SIG-M5 treated with dmso at 0.1 percent for 504 hours (cell line): ENCODE measurements around the gene SLC9A9.

Experiments
- DNase-seq: peaks from one replicate; lab custom pipeline; 2025; ENCODE audit not compliant: unreplicated experiment; lab: John Stamatoyannopoulos, UW

Gene SLC9A9

DNA sequence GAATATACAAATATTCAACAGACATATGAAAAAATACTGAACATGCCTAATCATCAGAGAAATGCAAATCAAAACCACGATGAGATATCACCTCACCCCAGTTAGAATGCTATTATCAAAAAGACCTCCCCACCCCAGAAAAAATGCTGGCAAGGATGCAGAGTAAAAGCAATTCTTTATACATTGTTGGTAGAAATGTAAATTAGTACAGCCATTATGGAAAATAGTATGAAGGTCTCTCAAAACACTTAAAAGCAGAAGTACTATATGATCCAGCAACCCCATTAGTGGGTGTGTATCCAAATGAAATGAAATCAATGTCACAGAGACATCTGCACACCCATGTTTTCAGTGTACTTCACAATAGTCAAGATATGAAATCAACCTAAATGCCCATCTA, 420.0 kb downstream of the SLC9A9 start:
- DNase-seq: no peak

DNA sequence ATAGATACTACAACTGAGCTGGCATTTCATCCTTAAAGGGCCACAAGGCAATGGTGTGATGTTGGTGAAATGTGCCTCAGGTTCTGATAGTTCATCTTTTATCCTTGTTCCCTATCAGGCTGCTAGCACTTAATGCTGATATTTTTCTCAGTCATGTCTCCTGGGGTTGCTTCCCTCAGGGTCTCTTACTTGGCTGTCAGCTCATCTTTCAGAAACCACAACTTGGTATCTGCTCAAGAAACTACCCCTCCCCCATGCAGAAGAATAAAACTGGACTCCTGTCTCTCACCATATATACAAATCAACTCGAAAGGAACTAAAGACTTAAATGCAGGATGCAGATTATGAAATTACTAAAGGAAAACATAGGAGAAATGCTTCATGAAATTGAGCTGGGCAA, 420.6 kb downstream of the SLC9A9 start:
- no peak for DNase-seq

DNA sequence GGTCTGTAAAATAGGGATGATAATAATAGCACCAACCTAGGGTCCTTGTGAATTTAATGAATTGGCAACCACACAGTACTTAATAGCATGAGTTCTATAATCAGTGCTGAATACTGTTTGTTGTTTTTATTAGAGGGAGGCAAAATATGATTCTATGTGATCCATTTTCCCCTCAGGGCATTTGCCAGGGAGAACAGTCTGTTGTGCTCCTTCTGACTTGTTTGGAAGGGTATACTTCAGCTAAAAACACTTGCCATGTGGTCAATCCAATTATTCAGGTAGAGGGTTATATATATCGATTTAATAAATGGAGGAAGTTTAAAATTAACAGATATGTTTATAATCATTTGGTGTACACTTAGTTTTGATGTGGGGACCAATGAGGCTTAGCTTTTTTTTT, 423.4 kb downstream of the SLC9A9 start:
- no peak for DNase-seq

DNA sequence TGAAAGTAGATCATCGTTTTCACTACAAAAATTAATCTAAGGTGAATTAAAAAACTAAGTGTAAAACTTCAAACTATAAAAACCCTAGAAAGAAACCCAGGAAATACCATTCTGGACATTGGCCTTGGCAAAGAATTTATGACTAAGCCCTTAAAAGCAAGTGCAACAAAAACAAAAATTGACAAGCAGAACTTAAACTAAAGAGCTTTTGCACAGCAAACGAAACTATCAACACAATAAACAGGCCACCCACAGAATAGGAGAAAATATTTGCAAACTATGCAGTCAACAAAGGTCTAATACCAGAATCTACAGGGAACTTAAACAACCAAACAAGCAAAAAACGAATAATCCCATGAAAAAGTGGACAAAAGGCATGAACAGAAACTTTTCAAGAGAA, 426.7 kb downstream of the SLC9A9 start:
- no peak for DNase-seq

DNA sequence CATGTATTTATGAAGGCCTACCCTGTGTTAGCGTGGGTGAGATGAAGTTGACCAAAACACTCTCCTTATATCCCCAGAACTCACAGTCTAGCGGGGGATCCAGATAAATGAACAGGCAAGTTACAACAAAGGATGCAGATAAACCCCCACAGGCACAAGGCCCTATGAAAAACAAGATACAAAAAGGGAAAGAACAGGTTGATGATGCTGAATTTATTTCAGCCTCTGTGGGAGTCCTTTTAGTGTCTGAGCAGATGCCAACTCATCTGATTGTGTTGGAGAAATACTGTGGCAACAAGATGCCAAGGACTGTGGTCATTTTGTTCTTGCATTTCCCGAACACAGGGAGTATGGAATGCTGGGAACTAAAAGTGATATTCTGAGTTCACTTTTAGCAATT, 428.7 kb downstream of the SLC9A9 start:
- no peak for DNase-seq

DNA sequence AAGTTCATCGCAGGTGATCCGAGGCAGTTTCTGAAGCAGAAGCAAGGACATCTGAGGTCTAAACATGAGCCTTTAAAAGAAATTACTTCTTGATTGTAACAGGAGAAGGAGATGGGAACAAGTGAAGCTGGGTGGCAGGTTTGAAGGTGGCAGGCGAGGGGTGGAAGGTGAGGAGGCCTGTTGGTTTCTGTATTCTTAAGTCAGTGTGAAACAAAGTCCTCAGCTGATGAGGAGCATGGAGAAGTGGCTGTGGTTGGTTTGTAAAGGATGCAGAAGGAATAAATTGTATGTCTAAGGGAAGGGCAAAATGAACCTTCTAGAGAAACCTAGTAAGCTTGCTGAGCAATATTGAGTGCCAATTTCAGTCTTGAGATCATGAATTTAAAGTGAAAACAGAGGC, 429.9 kb downstream of the SLC9A9 start:
- no peak for DNase-seq

DNA sequence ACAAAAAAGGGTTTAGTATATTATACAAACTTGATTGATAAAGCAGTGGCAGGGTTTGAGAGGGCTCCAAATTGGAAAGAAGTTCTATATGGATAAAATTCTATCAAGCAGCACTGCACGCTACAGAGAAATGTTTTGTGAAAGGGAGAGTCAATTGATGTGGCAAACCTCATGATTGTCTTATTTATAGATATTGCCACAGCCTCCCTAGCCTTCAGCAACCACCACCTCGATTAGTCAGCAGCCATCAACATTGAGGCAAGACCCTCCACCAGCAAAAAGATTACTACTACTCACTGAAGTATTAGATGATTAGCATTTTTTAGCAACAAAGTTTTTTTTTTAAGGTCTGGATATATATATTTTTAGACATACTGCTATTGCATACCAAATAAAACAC, 432.0 kb downstream of the SLC9A9 start:
- DNase-seq: peak; percentile 57

DNA sequence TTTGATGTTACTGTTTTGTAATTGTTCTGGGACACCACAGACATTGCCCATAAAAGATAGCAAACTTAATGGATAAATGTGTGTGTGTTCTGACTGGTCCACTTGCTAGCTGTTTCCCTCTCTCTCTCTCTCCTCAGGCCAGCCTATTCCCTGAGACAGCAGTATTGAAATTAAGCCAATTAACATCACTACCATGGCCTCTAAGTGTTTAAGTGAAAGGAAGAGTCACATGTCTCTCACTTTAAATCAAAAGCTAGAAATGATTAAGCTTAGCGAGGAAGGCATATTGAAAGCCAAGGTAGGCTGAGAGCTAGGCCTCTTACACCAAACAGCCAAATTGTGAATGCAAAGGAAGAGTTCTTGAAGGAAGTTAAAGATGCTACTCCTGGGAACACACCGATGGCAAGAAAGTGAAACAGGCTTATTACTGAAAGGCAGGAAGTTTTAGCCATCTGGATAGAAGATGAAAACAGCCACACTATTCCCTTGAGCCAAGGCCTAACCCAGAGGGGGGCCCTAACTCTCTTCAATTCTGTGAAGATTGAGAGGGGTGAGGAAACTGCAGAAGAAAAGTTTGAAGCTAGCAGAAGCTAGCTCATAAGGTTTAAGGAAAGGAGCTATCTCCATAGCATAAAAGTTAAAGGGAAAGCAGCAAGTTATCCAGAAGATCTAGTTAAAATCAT, 433.6 kb downstream of the SLC9A9 start:
- DNase-seq: no peak

DNA sequence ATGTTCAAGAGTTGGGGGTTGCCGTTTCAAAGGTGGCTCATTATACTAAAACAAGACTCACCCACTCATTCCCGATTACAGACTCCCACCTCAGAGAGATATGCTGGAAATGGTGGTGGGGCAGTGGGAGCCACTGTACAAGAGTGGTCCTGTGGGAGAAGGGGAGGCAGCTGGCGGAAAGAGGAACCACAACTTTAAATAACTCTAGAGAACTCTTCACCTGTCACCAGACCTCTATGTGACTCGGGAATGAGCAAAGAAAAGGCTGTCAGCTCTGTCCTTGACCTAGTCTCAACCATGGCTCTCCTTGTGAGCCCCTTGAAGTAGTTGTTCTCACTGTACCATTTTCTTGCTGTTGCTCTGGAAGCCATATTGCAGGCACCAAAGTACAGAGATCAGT, 434.9 kb downstream of the SLC9A9 start:
- DNase-seq: no peak

DNA sequence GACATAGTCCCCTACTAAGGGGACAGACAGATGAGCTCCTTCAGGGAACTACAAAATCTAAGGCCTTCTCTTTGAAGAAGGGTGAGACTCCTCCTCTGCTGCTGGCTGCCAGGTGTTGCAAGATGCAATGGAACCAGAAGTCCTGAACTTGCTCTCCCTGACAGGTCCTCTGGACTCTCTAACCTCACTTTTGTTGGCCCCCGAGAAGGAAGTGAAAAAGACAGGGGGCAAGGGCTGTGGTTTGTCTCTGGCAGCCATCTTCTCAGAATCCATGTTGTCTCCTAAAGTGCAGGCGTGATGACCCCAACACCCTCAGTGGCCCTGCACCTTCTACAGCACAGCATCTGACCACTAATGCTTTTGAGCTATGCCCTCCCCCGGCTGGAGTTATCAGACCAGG, 436.2 kb downstream of the SLC9A9 start:
- DNase-seq: no peak

DNA sequence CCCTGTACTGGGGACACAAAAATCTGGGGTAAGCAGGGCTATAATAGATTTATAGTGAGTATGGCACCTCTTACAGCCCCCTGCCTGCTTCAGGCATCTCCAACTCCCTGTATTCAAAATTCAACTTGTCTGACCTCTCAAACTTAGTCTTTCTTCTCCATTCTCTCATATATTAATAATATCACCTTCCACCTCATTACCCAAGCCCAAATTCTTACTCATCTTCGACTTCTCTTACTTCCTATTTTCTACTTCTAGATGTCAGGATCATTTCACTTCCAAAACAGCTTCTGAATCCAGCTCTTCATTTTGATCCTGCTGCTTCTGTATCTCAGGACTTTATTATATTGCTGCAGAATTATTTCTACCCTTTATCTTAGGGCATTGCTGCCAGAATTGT, 438.0 kb downstream of the SLC9A9 start:
- DNase-seq: peak; percentile 17

DNA sequence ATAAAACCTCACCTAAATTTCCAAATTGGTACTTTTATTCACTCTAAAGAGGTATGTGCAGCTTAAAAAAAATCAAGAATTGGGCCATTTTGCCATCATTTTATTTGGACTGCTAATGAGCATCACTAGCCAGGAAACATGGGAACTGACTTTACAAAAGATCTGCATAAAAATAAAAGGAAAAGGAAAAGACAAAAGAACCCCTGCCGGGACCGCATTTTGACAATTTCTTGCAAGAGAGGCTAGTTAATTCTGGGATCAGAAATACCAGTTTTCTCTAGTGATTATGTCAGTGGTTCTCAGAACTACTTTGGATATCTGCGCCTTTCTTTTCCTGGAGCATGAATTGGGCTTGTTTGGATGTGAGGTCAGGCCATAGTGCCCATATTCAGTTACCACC, 439.5 kb downstream of the SLC9A9 start:
- no peak for DNase-seq

DNA sequence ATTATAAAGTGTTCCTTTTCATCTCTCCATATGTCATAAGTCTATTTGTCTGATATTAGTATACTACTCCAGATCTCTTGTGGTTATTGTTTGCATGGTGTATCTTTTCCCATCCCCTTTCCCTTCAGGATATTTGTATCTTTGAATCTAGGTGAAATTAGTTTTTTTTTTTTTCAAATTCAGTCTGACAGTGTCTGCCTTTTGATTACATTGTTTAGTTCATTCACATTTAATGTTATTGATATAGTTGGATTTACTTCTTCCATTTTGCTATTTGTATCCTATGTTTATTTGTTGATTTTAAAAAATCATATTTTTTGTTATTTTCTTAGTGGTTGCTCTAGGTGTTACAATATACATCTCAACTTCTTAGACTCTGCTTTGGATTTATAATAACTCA, 445.7 kb downstream of the SLC9A9 start:
- DNase-seq: no peak

DNA sequence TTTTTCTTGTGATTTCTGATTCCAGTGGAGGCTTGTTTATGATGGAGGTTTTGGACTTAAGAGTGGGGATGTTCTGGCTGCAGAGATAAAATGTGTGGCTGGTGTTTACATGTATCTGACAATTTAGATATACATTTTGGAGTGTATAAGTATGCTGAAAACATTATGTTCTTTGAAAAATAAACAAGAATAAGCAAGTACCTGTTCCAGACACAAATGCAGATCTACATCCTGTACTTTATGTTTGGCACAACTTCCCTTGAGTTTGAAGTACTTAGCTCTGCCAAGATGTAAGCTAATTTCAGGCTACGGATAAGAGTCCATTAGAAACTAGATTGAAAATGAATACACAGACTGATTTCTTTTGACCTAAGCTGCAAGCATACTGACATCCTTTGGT, 451.5 kb downstream of the SLC9A9 start:
- DNase-seq: no peak

DNA sequence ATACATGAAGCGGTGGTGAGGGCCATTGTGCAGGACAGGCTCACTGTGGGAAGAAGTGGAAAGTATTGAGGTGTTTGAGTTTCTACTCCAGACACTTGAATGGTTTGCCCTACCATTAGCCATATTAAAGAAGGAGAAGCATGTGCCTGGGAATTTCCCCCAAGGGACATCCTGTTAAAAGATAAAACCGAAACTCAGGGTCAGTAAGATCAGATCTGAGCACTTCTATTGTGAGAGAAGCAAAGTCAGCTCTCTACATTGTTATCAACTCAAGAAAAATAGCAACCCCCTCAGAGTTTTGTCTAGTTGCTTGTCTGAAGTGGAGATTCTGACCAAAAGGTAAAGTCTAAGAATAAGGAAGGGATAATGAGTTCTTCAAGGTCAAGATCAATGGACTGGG, 458.9 kb downstream of the SLC9A9 start:
- DNase-seq: no peak

DNA sequence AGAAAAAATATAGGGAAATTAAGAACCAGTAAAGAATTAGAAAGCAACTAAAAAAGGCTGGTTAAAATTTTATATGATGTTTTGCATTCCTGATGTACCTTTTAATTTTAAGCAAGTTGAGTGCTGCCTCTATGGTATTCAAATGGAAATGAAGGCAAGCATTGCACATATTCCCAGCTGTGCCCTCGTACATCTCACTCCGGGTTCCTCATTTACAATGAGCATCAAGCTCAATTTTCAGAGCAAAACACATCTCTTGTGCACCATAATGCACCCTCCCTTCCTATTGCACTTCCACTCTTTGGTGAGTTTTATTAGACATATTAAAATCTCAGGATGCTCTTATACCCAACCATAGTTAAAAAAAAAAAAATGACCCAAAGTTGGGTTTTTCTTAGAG, 460.8 kb downstream of the SLC9A9 start:
- no peak for DNase-seq

DNA sequence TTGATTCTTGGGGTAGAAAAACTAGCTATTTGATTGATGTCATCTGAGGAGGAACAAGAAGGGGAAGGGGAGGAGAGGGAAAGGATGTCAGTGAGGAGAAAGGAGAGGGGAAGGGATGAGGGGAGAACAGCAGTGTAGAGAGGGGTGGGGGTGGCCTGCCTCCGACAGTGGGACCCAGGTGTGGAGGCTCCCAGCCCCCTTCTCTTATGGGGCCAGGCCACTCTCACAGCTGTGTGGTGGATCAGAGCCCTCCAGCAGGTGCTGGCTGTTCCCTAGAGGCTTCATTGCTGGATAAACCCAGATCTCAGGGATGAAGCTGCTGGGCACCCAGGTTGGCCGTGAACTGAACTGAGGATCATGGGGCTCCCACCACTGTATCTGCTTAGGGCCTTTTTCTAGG, 464.2 kb downstream of the SLC9A9 start:
- no peak for DNase-seq

DNA sequence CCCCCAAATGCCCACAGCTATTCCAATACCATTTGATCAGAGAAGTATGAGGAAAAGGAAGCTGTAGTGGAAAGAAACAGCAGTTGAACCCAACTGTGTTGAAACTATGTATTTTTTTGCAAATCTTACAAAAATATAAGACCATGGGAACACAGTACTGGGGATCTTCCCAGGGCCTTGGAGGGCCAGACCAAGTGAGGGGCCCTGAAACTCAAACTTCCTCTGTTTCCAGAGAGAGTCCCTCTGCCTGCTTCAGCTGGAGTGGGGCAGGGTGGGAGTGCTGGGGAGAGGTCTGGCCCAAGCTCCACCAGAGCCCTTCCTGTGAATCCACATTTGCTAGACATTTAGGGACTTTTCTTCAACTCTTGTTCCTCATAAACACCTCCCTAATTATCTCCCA, 464.8 kb downstream of the SLC9A9 start:
- no peak for DNase-seq

DNA sequence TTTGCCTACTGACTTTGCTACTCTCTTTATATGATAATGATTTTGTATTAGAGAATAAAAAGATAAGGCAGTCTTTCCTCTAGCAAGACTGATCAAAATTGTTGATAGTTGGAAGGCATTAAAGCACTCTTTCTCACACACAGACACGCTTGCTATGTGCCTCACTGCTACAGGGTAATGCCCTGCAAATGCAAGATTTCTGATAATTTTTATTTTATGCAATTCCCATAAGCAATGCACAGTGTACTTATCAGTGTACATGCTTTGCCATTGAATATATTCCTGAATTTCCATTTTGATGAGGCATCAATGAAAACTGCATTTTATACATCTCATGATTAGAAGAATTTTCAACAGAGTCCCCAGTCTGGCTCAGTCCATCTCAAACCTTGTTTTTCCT, 465.5 kb downstream of the SLC9A9 start:
- no peak for DNase-seq

DNA sequence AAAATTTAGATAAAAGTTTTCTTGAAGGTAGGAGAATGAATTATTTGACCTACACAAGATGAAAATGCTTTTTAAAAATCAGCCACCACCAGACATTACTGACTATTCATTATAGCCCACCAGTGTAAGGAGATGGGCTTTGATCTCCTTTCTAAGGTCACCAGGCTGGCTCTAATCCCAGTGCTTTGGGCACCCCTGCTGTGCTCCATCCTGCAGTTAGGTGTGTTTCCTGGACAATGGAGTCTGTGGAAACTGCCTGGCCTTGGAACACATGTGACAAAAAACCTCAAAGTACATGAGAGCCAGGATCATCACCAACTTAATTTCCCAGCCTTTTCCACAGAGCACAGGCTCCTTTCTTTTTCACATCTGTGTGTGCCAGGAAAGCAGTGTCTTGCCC, 467.8 kb downstream of the SLC9A9 start:
- DNase-seq: no peak

DNA sequence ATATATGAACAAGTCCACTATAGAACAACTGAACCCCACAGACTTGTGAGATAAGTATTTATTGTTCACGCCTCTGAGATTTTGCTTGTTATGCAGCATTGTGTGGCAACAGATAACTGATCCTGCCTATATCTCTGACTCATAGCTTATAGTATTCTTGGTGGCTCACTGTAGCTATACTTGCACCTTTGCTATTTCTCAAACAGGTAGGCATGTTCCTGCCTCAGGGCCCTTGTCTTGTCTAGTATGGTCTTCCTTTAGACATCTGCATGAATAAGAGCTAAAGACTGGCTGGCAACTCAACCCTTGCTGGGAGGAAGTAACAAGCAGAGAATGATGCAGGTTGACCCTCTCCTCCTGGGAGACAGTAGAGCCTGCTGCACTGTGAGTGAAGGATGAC, 472.6 kb downstream of the SLC9A9 start:
- DNase-seq: no peak

DNA sequence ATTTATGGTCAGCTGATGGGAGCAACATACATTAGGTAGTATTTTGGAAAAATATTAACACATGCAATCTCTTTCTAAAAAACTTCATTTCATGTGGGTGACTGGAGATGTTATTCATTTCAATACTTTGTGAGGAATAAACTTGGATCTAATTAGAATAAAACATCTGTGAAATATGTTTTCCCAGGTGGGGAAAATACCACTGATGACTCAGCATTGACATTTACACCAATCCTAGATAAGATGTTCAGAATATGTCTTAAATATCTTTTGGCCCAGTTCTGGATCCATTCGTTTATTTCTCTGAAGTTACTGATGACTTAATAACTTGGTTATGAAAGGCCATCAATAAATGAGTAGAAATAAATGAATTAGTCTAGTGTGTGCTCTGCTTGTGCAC, 481.1 kb downstream of the SLC9A9 start:
- no peak for DNase-seq

DNA sequence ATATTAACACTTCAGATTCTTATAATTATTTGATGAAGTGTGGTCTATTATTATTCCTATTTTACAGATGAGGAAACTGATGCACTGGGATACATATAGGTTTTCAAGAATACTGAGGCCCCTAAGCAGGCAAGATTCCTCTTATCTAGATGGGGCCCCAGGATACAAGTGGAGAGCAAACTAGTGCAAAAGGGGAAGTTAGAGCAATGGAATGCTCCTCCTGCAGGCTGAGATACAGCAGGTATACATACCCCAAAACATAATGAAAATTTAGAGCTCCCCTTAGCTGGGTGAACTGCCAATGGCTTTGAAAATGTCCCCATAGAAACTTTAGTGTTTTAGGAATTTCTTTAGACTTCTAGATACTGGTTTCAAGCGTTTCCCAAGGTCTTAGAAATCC, 481.6 kb downstream of the SLC9A9 start:
- DNase-seq: peak; percentile 22

DNA sequence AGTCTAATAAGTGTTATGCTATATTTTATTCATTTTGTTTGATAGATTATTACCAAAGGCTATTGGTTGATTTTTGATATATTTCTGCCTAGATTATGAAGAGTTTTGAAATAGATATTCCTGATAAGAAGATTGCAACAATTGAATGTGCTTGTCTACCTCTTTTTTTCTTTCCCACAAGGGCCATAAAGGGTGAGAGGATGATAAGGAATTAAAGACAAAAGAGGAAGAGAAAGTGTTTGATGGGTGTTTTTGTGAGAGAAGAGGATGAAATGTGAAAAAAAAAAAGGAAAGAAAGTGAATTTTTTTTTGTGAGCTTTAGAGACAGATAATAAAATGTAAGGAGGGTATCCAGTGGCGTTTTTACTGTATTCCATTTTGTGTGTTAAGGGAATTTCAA, 484.3 kb downstream of the SLC9A9 start:
- peak; percentile 45 for DNase-seq
